ENCODE results near the gene C15orf62.

Gene C15orf62

DNA sequence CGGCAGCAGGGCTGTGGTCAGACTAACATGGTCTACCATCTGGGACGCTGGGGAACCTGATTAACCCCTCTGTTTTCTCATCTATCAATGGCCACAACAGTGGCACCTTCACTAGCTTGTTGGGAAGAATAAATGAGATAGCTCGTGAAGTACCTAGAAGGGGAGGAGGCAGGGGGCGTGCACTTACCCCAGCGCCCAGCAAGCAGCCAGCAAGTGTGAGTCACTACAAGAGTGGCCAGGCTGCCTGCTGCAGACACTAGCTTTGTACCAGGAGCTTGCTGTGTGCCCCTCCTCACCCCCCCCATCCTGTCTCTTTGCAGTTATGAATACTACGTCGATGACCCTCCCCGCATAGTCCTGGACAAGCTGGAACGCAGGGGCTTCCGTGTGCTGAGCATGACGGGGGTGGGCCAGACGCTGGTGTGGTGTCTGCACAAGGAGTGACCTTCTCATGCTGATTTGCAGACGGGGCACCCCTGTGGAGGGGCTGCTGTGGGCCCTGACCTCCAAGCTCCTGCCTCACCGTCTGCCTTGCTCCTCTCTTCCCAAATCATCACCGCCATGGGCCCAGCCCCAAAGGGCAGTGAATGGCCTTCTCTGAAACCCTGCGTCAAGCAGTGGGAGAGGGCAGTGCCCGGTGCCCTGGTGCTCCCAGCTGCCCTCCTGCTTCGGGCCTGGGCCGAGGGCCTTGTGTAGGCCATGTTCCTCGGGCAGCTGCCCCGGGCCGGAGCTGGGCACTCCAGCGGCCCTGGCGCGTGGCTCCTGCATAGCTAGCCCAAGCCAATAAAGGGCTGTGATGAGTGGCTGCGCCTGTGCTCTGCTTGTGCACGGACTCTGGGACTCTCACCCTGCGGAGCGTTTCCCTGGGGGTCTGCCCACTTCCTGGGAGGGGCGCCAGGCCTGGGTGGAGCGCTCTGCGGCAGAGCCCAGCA lies 2.6 kb upstream of the C15orf62 start:
- TF ChIP-seq CEBPB (IDR thresholded peaks at IDR 0.05): no peak
- TF ChIP-seq ZBTB7A (IDR thresholded peaks at IDR 0.05; ENCODE audit: low read depth): 0 out of 2 replicates have a peak, but pooled peaks have one; percentile 30

DNA sequence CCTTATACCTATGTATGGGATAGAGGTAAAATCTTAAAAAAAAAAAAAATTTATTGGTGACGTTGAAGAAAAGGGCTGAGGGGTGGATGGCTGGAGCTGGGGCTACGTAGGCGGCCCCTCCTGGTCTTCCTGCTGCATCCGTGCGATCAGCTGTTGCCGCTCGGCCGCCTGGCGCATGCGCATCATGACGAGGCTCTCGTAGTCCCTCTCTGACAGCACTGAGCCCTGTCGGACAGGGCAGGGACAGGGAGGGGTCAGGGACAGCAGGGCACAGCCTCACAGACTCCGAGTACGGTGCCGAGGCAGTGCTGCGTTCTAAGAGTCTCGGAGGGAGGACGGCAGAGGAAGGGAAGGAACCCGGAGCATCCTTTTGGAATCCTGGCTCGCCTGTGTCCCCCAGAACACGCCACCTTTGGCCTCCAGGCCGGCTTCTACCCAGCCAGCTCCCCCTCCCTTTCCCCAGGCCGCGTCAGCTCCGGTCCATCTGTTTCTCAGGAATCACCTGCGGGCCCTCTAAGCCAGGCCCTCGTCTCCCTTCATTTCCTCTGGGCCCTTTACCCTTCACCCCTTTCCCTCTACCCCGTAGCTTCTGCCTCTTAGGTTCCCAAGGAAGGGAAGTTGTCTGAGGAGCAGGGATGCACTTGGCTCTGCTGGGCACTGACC lies 1.8 kb upstream of the C15orf62 start:
- TF ChIP-seq, protein P1, sequence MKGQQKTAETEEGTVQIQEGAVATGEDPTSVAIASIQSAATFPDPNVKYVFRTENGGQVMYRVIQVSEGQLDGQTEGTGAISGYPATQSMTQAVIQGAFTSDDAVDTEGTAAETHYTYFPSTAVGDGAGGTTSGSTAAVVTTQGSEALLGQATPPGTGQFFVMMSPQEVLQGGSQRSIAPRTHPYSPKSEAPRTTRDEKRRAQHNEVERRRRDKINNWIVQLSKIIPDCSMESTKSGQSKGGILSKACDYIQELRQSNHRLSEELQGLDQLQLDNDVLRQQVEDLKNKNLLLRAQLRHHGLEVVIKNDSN (IDR thresholded peaks at IDR 0.05): no peak
- no peak for TF ChIP-seq FOXM1 (IDR thresholded peaks at IDR 0.05; ENCODE audit: borderline replicate concordance, low read depth)
- no peak for TF ChIP-seq NFIC (IDR thresholded peaks at IDR 0.05)
- no peak for TF ChIP-seq TAF1 (IDR thresholded peaks at IDR 0.05; ENCODE audit: low read depth)
- TF ChIP-seq TEAD4 (IDR thresholded peaks at IDR 0.05): no peak
- TF ChIP-seq CEBPB (IDR thresholded peaks at IDR 0.05): no peak
- TF ChIP-seq TCF12 (IDR thresholded peaks at IDR 0.05; ENCODE audit: low read depth): no peak
- no peak for TF ChIP-seq REST (IDR thresholded peaks at IDR 0.05; ENCODE audit: low read depth)
- no peak for TF ChIP-seq RAD21 (IDR thresholded peaks at IDR 0.05; ENCODE audit: low read depth)
- no peak for TF ChIP-seq EP300 (IDR thresholded peaks at IDR 0.05; ENCODE audit: borderline replicate concordance)
- TF ChIP-seq, protein P2, sequence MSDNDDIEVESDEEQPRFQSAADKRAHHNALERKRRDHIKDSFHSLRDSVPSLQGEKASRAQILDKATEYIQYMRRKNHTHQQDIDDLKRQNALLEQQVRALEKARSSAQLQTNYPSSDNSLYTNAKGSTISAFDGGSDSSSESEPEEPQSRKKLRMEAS (IDR thresholded peaks at IDR 0.05): no peak
- no peak for TF ChIP-seq EGR1 (IDR thresholded peaks at IDR 0.05)
- no peak for TF ChIP-seq CREB1 (IDR thresholded peaks at IDR 0.05; ENCODE audit: low read depth)
- no peak for TF ChIP-seq ZBTB7A (IDR thresholded peaks at IDR 0.05; ENCODE audit: low read depth)
- no peak for TF ChIP-seq YY1 (IDR thresholded peaks at IDR 0.05; ENCODE audit: low read depth)

DNA sequence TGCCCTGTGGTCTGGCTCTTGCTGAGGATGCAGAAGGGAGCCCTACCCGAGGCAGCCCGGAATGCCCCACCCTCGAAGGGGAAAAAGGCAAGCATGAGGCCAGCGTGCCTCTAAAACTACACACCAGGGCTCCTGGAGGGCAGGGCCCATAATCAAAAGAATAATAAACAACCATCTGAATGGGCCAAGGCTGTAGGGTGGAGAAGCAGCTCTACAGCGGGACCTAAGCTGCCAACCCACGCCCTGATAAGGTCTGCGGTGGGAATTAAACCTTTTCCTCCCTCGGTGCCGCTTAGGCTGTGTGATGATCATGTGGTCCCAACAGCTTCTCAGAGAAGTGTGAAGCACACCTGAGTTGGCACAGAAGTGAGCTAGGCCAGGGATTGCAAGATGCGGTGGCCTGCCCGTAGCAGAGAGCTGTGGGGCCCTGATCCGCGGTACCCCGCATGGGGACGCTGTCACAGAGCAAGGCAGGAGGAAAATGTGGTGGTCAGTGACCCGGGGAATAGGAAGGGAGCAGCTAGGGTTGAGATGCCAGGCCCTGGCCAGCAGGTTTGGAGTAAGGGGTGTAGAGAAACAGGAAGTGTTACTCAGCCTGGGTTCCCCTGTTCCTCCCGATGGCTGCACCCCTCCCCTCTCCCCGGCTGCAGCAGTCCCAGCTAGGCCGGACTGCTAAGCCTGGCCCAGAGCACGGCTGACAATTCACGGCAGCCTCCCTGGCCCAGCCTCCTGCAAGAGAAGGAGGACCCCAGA lies 1.1 kb upstream of the C15orf62 start:
- no peak for TF ChIP-seq ZBTB7A (IDR thresholded peaks at IDR 0.05; ENCODE audit: low read depth)
- peak; percentile 3; the same call in 1 of the 2 replicates for TF ChIP-seq TAF1 (IDR thresholded peaks at IDR 0.05; ENCODE audit: low read depth)

DNA sequence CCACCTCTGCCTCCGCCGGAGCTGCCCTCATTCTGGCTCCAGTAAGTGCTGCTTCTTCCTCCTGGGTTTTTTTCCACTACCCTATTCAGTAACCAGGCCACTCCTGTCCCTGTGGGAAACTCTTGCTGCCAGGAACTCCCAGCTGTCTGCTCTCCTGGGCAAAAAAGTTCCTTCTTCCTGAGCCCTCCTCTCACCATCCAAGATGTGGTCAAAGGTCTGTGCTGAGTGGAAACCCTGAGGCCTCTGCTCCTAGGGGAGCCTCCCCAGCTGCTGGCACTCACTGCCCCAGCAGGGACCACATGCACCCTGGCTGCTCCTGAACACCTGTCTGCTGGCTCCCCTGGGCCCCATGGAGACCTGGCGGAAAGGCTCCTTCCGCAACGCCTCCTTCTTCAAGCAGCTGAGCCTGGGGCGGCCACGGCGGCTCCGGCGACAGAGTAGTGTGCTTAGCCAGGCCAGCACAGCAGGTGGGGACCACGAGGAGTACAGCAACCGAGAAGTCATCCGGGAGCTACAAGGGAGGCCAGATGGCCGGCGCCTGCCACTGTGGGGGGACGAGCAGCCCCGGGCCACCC lies 454 bp downstream of the C15orf62 start:
- no peak for TF ChIP-seq TEAD4 (IDR thresholded peaks at IDR 0.05)
- peak; percentile 49; the same call in 1 of the 2 replicates for TF ChIP-seq EP300 (IDR thresholded peaks at IDR 0.05; ENCODE audit: borderline replicate concordance)
- TF ChIP-seq, protein P2 (IDR thresholded peaks at IDR 0.05): peak; percentile 66; the same call in 1 of the 2 replicates
- TF ChIP-seq RAD21 (IDR thresholded peaks at IDR 0.05; ENCODE audit: low read depth): no peak
- TF ChIP-seq, protein P1 (IDR thresholded peaks at IDR 0.05): 0 out of 2 replicates have a peak, but pooled peaks have one; percentile 10
- no peak for TF ChIP-seq TAF1 (IDR thresholded peaks at IDR 0.05; ENCODE audit: low read depth)
- peak; percentile 82; the same call in 1 of the 2 replicates for TF ChIP-seq TCF12 (IDR thresholded peaks at IDR 0.05; ENCODE audit: low read depth)
- TF ChIP-seq REST (IDR thresholded peaks at IDR 0.05; ENCODE audit: low read depth): no peak
- 0 out of 2 replicates have a peak, but pooled peaks have one; percentile 26 for TF ChIP-seq EGR1 (IDR thresholded peaks at IDR 0.05)
- TF ChIP-seq NFIC (IDR thresholded peaks at IDR 0.05): peak; percentile 37; the same call in 1 of the 2 replicates

DNA sequence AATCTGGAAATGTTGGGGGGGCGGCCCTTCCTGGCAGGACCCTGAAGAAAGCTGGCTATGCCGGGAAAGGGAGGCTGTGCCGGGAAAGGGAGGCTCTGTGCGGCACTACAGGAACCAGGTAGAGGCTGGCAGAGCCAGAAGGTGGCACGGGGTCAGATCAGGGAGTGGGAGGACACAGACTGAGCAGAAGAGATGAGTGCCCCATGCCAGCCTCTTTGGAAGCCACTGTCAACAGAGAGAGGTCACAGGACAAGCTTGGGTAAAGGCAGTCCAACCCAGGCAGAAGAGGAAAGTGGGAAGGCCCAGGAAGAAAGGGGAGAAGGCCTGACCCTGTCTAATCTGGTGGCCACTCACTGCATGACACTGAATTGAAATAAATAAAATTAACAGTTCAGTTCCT lies 1.5 kb downstream of the C15orf62 start:
- TF ChIP-seq, protein P1 (IDR thresholded peaks at IDR 0.05): no peak
- TF ChIP-seq YY1 (IDR thresholded peaks at IDR 0.05; ENCODE audit: low read depth) (no peak), EGR1 (IDR thresholded peaks at IDR 0.05) (no peak), TAF1 (IDR thresholded peaks at IDR 0.05; ENCODE audit: low read depth) (no peak), FOXM1 (IDR thresholded peaks at IDR 0.05; ENCODE audit: borderline replicate concordance, low read depth) (no peak), CEBPB (IDR thresholded peaks at IDR 0.05) (no peak), TCF12 (IDR thresholded peaks at IDR 0.05; ENCODE audit: low read depth) (no peak), REST (IDR thresholded peaks at IDR 0.05; ENCODE audit: low read depth) (no peak), NFIC (IDR thresholded peaks at IDR 0.05) (no peak), RAD21 (IDR thresholded peaks at IDR 0.05; ENCODE audit: low read depth) (no peak), CREB1 (IDR thresholded peaks at IDR 0.05; ENCODE audit: low read depth) (no peak), EP300 (IDR thresholded peaks at IDR 0.05; ENCODE audit: borderline replicate concordance) (no peak), TEAD4 (IDR thresholded peaks at IDR 0.05) (no peak), ZBTB7A (IDR thresholded peaks at IDR 0.05; ENCODE audit: low read depth) (no peak)
- TF ChIP-seq, protein P2 (IDR thresholded peaks at IDR 0.05): no peak

All from Ishikawa (cell line).